ENCODE data around the gene SNAPC2. TPM values are rescaled to one million over a fixed set of nuclear protein-coding genes. Genes with fewer than 3 reads are reported as not detected.

Gene SNAPC2
- total and polyA plus RNA-seq, 2 of the 13 experiments (the other 11 are each of a cell fraction or from before 2014, with no cell fraction given): 10.2 to 12.7 TPM

- TF ChIP-seq ZBED4 (CRISPR knock-in tag; IDR thresholded peaks at IDR 0.05; ENCODE audit: borderline replicate concordance) (no peak), ZNF75D (CRISPR knock-in tag; IDR thresholded peaks at IDR 0.05; ENCODE audit: borderline replicate concordance) (no peak), ZSCAN25 (CRISPR knock-in tag; IDR thresholded peaks at IDR 0.05) (no peak), FUBP1 (CRISPR knock-in tag; IDR thresholded peaks at IDR 0.05; ENCODE audit: borderline replicate concordance) (no peak), CAMTA2 (CRISPR knock-in tag; IDR thresholded peaks at IDR 0.05; ENCODE audit: borderline replicate concordance) (no peak), MTF1 (CRISPR knock-in tag; IDR thresholded peaks at IDR 0.05) (no peak), JUND (CRISPR knock-in tag; IDR thresholded peaks at IDR 0.05) (no peak), U2AF1 (optimal IDR thresholded peaks at IDR 0.05; ENCODE audit: low read depth, low read length) (no peak), BRCA1 (CRISPR knock-in tag; IDR thresholded peaks at IDR 0.05) (no peak), JARID2 (CRISPR knock-in tag; IDR thresholded peaks at IDR 0.05; ENCODE audit: insufficient replicate concordance) (no peak), HNF4A (CRISPR knock-in tag; IDR thresholded peaks at IDR 0.05) (peak; percentile 71), PPARG (CRISPR knock-in tag; conservative IDR thresholded peaks at IDR 0.05) (no peak), GABPA (IDR thresholded peaks at IDR 0.05; ENCODE audit: low read depth, low read length) (no peak), GABPA (CRISPR knock-in tag; IDR thresholded peaks at IDR 0.05; ENCODE audit: low read depth) (no peak), ZNF160 (CRISPR knock-in tag; IDR thresholded peaks at IDR 0.05) (no peak), THAP11 (CRISPR knock-in tag; IDR thresholded peaks at IDR 0.05) (no peak; the same call in 1 of the 2 replicates), NR2F6 (IDR thresholded peaks at IDR 0.05) (peak; percentile 47; the same call in 1 of the 2 replicates), NR2F6 (CRISPR knock-in tag; IDR thresholded peaks at IDR 0.05) (peak; percentile 64; the same call in 1 of the 2 replicates), ZNF687 (CRISPR knock-in tag; IDR thresholded peaks at IDR 0.05) (peak; percentile 50), ZNF543 (CRISPR knock-in tag; IDR thresholded peaks at IDR 0.05) (no peak), MIER2 (CRISPR knock-in tag; IDR thresholded peaks at IDR 0.05) (no peak), KLF6 (CRISPR knock-in tag; IDR thresholded peaks at IDR 0.05) (no peak), ZNF777 (CRISPR knock-in tag; IDR thresholded peaks at IDR 0.05) (0 out of 2 replicates have a peak, but pooled peaks have one; percentile 40), RFX3 (CRISPR knock-in tag; IDR thresholded peaks at IDR 0.05) (no peak), ZNF547 (CRISPR knock-in tag; IDR thresholded peaks at IDR 0.05) (peak; percentile 46; the same call in 1 of the 2 replicates)
Observed at GRCh38 chr19:7897292-7897691, 22.8 kb upstream of the SNAPC2 start (continued).
